Loucy (cell line): Measurements from ENCODE around the gene PHACTR1.

Experiments used
- H2AFZ ChIP-seq: fragments of 200-600 bp; sonication (generic); 2 replicates; pipeline ENCODE4 v1.6.0; 2016; ENCODE audit warnings: antibody characterized with exemption, mild to moderate bottlenecking, low read length, moderate library complexity
- H3F3A ChIP-seq: fragments of 200-600 bp; 2 replicates; pipeline ENCODE4 v1.6.0; 2016; ENCODE audit warnings: antibody characterized with exemption, low read depth, mild to moderate bottlenecking
- H3K27me3 ChIP-seq: fragments of 200-600 bp; sonication (generic); 2 replicates; pipeline ENCODE4 v1.6.1; 2014; ENCODE audit warnings: low read length, mild to moderate bottlenecking; ENCODE audit not compliant: insufficient read depth, poor library complexity, severe bottlenecking
- H3K36me3 ChIP-seq: fragments of 200-600 bp; sonication (generic); 2 replicates; pipeline ENCODE4 v1.6.1; 2016; ENCODE audit warnings: low read length; ENCODE audit not compliant: insufficient read depth
- H3K4me1 ChIP-seq: fragments of 200-600 bp; sonication (generic); 2 replicates; pipeline ENCODE4 v1.5.1; 2014; ENCODE audit warnings: low read length, mild to moderate bottlenecking; ENCODE audit not compliant: insufficient read depth, poor library complexity, severe bottlenecking
- H3K4me2 ChIP-seq: fragments of 200-600 bp; sonication (generic); 2 replicates; pipeline ENCODE4 v1.6.0; 2014; ENCODE audit warnings: antibody characterized with exemption, low read length, low read depth, mild to moderate bottlenecking; ENCODE audit not compliant: poor library complexity, severe bottlenecking
- H3K4me3 ChIP-seq: fragments of 200-600 bp; sonication (generic); 2 replicates; pipeline ENCODE4 v1.5.1; 2014; ENCODE audit warnings: low read length, mild to moderate bottlenecking, mixed read lengths; ENCODE audit not compliant: poor library complexity, severe bottlenecking
- H3K79me2 ChIP-seq: fragments of 200-600 bp; sonication (generic); 2 replicates; pipeline ENCODE4 v1.6.1; 2014; ENCODE audit warnings: low read length; ENCODE audit not compliant: insufficient read depth
- H3K9ac ChIP-seq: fragments of 200-600 bp; sonication (generic); 2 replicates; pipeline ENCODE4 v1.6.0; 2014; ENCODE audit warnings: mild to moderate bottlenecking, low read depth, low read length, moderate library complexity; ENCODE audit not compliant: poor library complexity, severe bottlenecking
- H3K9me2 ChIP-seq: fragments of 200-600 bp; sonication (generic); replicated peaks from 2 replicates; pipeline ENCODE4 v1.6.1; 2016; ENCODE audit warnings: low read depth, low read length, mixed read lengths
- H3K9me3 ChIP-seq: fragments of 200-600 bp; sonication (generic); 2 replicates; pipeline ENCODE4 v1.6.1; 2014; ENCODE audit warnings: mild to moderate bottlenecking, antibody characterized with exemption, low read length, low read depth; ENCODE audit not compliant: insufficient read depth
- H4K20me1 ChIP-seq: fragments of 200-600 bp; sonication (generic); 2 replicates; pipeline ENCODE4 v1.6.0; 2014; ENCODE audit warnings: antibody characterized with exemption, low read length, mild to moderate bottlenecking; ENCODE audit not compliant: insufficient read depth, poor library complexity, severe bottlenecking
- CTCF ChIP-seq: fragments of 200-600 bp; sonication (generic); conservative IDR thresholded peaks from 2 replicates; pipeline ENCODE4 v1.5.1; 2014; ENCODE audit warnings: mild to moderate bottlenecking, antibody characterized with exemption, low read length
- EZH2phosphoT487 ChIP-seq: fragments of 200-600 bp; IDR thresholded peaks from 2 replicates; pipeline ENCODE4 v1.6.1; 2018; ENCODE audit warnings: antibody characterized with exemption, mild to moderate bottlenecking, moderate library complexity, borderline replicate concordance

Gene PHACTR1

GRCh38 chr6:12869816-12870432, 153.4 kb downstream of the PHACTR1 start:
- no peaks in the 10 kb centered on the region for H3K79me2 ChIP-seq
- no peaks in the 10 kb centered on the region for H4K20me1 ChIP-seq
- no peak overlapping the region for H2AFZ ChIP-seq
- H3K36me3 ChIP-seq: no peaks in the 10 kb centered on the region
- H3K4me1 ChIP-seq: no peaks in the 10 kb centered on the region
- H3K4me2 ChIP-seq: no peak overlapping the region
- H3F3A ChIP-seq: no peaks in the 10 kb centered on the region
- no peak overlapping the region for H3K9ac ChIP-seq
- TF ChIP-seq EZH2phosphoT487 (no peak), CTCF (no peak)
- H3K9me2 ChIP-seq: no peaks in the 10 kb centered on the region
- peaks cover 19% of the 10 kb centered on the region for H3K27me3 ChIP-seq
- no peaks in the 10 kb centered on the region for H3K9me3 ChIP-seq
- H3K4me3 ChIP-seq: no peak overlapping the region

GRCh38 chr6:12873691-12874090, 157.1 kb downstream of the PHACTR1 start:
- Histone ChIP-seq H4K20me1 (no peaks in the 10 kb centered on the region), H3K4me2 (no peak overlapping the region), H2AFZ (no peak overlapping the region), H3F3A (no peaks in the 10 kb centered on the region), H3K9me2 (no peaks in the 10 kb centered on the region), H3K36me3 (no peaks in the 10 kb centered on the region), H3K4me3 (no peak overlapping the region), H3K79me2 (no peaks in the 10 kb centered on the region), H3K4me1 (no peaks in the 10 kb centered on the region), H3K9me3 (no peaks in the 10 kb centered on the region), H3K27me3 (peaks cover 21% of the 10 kb centered on the region), H3K9ac (no peak overlapping the region)
- TF ChIP-seq CTCF (no peak), EZH2phosphoT487 (no peak)

- Histone ChIP-seq H3K79me2 (no peaks in the 10 kb centered on the region), H3K9me2 (no peaks in the 10 kb centered on the region), H3K9ac (no peak overlapping the region), H3K27me3 (peaks cover 21% of the 10 kb centered on the region), H3K4me2 (no peak overlapping the region), H3K36me3 (no peaks in the 10 kb centered on the region), H3F3A (no peaks in the 10 kb centered on the region), H3K4me3 (no peak overlapping the region), H4K20me1 (no peaks in the 10 kb centered on the region), H3K4me1 (no peaks in the 10 kb centered on the region), H3K9me3 (no peaks in the 10 kb centered on the region), H2AFZ (no peak overlapping the region)
- TF ChIP-seq EZH2phosphoT487: no peak
- TF ChIP-seq CTCF: no peak
These were observed 158.5 kb downstream of the PHACTR1 start for GRCh38 chr6:12875051-12875450.
